HL-60 (cell line): ENCODE data around the gene TENM4.

Experiments used
- CTCF ChIP-seq: IDR thresholded peaks from one replicate; pipeline ENCODE4 v1.5.1; 2011; ENCODE audit warnings: low read length, control low read depth, inconsistent platforms; ENCODE audit not compliant: insufficient read depth
- GABPA ChIP-seq: IDR thresholded peaks from 2 replicates; pipeline ENCODE4 v1.6.1; 2012; ENCODE audit warnings: low read depth
- POLR2AphosphoS5 ChIP-seq: IDR thresholded peaks from 2 replicates; pipeline ENCODE4 v1.6.1; 2012; ENCODE audit warnings: low read depth
- SPI1 ChIP-seq: IDR thresholded peaks from 2 replicates; pipeline ENCODE4 v1.6.1; 2012; ENCODE audit warnings: low read depth, mild to moderate bottlenecking, borderline replicate concordance
- TF ChIP-seq, protein P1 (sequence below): IDR thresholded peaks from 2 replicates; pipeline ENCODE4 v1.6.1; 2012; ENCODE audit warnings: low read depth; ENCODE audit not compliant: insufficient replicate concordance

- TF ChIP-seq CTCF: no peak
- TF ChIP-seq POLR2AphosphoS5: no peak
- no peak for TF ChIP-seq SPI1
- TF ChIP-seq, protein P1, sequence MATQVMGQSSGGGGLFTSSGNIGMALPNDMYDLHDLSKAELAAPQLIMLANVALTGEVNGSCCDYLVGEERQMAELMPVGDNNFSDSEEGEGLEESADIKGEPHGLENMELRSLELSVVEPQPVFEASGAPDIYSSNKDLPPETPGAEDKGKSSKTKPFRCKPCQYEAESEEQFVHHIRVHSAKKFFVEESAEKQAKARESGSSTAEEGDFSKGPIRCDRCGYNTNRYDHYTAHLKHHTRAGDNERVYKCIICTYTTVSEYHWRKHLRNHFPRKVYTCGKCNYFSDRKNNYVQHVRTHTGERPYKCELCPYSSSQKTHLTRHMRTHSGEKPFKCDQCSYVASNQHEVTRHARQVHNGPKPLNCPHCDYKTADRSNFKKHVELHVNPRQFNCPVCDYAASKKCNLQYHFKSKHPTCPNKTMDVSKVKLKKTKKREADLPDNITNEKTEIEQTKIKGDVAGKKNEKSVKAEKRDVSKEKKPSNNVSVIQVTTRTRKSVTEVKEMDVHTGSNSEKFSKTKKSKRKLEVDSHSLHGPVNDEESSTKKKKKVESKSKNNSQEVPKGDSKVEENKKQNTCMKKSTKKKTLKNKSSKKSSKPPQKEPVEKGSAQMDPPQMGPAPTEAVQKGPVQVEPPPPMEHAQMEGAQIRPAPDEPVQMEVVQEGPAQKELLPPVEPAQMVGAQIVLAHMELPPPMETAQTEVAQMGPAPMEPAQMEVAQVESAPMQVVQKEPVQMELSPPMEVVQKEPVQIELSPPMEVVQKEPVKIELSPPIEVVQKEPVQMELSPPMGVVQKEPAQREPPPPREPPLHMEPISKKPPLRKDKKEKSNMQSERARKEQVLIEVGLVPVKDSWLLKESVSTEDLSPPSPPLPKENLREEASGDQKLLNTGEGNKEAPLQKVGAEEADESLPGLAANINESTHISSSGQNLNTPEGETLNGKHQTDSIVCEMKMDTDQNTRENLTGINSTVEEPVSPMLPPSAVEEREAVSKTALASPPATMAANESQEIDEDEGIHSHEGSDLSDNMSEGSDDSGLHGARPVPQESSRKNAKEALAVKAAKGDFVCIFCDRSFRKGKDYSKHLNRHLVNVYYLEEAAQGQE: peak; percentile 84
- TF ChIP-seq GABPA: no peak
Measured at GRCh38 chr11:78782725-78783124, 658.1 kb downstream of the TENM4 start.
